H1 (cell line): Measurements from ENCODE around the gene UGT1A8. TPM values are rescaled to one million over a fixed set of nuclear protein-coding genes. Genes with fewer than 3 reads are reported as not detected.

Experiments
- TCF12 ChIP-seq: IDR thresholded peaks from 2 replicates; pipeline ENCODE4 v1.6.1; 2011; ENCODE audit warnings: low read depth, mild to moderate bottlenecking, low read length
- polyA plus RNA-seq, 7 experiments: library from polyadenylated mRNA; depleted of rRNA in 3 of 7; stranded (reverse) in 5 of 7; unstranded in 2 of 7; fragments of >200 nt in 5 of 7; fragments of 200-250 nt in 2 of 7; gene quantifications; 1 replicate in 5 of 7; 2 replicates in 1 of 7; 4 replicates in 1 of 7; pipeline versions ENCODE4 v1.2.1 to v1.2.3, GENCODE V29; 2011 to 2013; ENCODE audit warnings: missing spikeins in 2 of 7, mixed read lengths in 2 of 7
- total RNA-seq: library from RNA; stranded (reverse); fragmentation: NEBNext Ultra II Directional; extraction: Animal tissue kit (Norgen Biotek cat#: 25700); gene quantifications from 2 replicates; pipeline ENCODE4 v1.2.1, GENCODE V29; 2021
- TF ChIP-seq, protein P1 (sequence below): fragments of 300-600 bp; sonication (generic); IDR thresholded peaks from 2 replicates; pipeline ENCODE4 v1.7.1; 2012; ENCODE audit warnings: low read length, moderate library complexity, mild to moderate bottlenecking, inconsistent platforms; ENCODE audit not compliant: insufficient replicate concordance

UGT1A8 gene
- total and polyA plus RNA-seq, 2 of the 8 experiments (the other 6 are each of a cell fraction or from before 2014, with no cell fraction given), result not detected

GRCh38 chr2:233713262-233713615 is 95.8 kb downstream of the UGT1A8 start (continued):
- TF ChIP-seq, protein P1, sequence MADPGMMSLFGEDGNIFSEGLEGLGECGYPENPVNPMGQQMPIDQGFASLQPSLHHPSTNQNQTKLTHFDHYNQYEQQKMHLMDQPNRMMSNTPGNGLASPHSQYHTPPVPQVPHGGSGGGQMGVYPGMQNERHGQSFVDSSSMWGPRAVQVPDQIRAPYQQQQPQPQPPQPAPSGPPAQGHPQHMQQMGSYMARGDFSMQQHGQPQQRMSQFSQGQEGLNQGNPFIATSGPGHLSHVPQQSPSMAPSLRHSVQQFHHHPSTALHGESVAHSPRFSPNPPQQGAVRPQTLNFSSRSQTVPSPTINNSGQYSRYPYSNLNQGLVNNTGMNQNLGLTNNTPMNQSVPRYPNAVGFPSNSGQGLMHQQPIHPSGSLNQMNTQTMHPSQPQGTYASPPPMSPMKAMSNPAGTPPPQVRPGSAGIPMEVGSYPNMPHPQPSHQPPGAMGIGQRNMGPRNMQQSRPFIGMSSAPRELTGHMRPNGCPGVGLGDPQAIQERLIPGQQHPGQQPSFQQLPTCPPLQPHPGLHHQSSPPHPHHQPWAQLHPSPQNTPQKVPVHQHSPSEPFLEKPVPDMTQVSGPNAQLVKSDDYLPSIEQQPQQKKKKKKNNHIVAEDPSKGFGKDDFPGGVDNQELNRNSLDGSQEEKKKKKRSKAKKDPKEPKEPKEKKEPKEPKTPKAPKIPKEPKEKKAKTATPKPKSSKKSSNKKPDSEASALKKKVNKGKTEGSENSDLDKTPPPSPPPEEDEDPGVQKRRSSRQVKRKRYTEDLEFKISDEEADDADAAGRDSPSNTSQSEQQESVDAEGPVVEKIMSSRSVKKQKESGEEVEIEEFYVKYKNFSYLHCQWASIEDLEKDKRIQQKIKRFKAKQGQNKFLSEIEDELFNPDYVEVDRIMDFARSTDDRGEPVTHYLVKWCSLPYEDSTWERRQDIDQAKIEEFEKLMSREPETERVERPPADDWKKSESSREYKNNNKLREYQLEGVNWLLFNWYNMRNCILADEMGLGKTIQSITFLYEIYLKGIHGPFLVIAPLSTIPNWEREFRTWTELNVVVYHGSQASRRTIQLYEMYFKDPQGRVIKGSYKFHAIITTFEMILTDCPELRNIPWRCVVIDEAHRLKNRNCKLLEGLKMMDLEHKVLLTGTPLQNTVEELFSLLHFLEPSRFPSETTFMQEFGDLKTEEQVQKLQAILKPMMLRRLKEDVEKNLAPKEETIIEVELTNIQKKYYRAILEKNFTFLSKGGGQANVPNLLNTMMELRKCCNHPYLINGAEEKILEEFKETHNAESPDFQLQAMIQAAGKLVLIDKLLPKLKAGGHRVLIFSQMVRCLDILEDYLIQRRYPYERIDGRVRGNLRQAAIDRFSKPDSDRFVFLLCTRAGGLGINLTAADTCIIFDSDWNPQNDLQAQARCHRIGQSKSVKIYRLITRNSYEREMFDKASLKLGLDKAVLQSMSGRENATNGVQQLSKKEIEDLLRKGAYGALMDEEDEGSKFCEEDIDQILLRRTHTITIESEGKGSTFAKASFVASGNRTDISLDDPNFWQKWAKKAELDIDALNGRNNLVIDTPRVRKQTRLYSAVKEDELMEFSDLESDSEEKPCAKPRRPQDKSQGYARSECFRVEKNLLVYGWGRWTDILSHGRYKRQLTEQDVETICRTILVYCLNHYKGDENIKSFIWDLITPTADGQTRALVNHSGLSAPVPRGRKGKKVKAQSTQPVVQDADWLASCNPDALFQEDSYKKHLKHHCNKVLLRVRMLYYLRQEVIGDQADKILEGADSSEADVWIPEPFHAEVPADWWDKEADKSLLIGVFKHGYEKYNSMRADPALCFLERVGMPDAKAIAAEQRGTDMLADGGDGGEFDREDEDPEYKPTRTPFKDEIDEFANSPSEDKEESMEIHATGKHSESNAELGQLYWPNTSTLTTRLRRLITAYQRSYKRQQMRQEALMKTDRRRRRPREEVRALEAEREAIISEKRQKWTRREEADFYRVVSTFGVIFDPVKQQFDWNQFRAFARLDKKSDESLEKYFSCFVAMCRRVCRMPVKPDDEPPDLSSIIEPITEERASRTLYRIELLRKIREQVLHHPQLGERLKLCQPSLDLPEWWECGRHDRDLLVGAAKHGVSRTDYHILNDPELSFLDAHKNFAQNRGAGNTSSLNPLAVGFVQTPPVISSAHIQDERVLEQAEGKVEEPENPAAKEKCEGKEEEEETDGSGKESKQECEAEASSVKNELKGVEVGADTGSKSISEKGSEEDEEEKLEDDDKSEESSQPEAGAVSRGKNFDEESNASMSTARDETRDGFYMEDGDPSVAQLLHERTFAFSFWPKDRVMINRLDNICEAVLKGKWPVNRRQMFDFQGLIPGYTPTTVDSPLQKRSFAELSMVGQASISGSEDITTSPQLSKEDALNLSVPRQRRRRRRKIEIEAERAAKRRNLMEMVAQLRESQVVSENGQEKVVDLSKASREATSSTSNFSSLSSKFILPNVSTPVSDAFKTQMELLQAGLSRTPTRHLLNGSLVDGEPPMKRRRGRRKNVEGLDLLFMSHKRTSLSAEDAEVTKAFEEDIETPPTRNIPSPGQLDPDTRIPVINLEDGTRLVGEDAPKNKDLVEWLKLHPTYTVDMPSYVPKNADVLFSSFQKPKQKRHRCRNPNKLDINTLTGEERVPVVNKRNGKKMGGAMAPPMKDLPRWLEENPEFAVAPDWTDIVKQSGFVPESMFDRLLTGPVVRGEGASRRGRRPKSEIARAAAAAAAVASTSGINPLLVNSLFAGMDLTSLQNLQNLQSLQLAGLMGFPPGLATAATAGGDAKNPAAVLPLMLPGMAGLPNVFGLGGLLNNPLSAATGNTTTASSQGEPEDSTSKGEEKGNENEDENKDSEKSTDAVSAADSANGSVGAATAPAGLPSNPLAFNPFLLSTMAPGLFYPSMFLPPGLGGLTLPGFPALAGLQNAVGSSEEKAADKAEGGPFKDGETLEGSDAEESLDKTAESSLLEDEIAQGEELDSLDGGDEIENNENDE, result no peak
- TF ChIP-seq TCF12, result no peak
- TF ChIP-seq, all 59 proteins: peak for 0
